ENCODE data around the gene NEUROD2.

The NEUROD2 gene

DNA sequence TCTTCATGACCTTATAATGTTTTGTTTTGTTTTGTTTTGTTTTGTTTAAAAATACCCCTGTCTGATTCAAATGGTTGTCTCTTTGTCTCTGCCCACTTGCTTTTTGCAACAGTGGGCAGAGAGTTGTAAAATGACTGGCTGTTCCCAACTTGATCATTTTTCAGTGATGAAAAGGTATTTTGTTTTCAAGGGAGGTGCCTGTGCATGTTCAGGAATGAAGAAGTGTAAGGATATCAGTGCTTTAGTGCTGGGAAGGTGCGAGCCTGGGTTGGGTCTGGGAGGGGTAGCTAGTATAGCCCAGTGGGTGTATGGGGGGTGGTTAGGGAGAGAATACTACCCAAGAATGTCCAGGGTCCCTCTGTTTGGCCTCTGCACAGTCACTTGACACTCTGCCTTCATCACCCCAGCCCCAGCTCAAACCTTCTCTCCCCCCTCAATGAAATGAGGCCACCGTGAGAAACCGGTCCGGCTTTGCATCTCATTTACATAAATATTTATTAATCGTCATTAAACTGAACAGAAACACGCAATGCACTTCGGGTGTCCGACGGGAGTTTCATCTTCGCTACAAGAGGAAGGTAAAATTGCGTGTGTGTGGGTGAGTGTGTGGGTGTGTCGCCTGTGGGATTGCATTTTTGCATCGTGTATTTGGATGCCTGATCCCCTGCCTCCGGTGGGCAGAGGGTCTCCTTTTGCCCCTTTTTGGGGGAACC is 4.3 kb downstream of the NEUROD2 start:
- no peak for DNase-seq (ENCODE audit: low read depth, low spot score)
- H3K4me3 ChIP-seq (ENCODE audit: low read depth, low read length) = no peak overlapping the region
- in situ Hi-C loops (cut with HindIII; ENCODE audit: low sequenced_read_pairs) = no loop called here
- TF ChIP-seq, protein P1, sequence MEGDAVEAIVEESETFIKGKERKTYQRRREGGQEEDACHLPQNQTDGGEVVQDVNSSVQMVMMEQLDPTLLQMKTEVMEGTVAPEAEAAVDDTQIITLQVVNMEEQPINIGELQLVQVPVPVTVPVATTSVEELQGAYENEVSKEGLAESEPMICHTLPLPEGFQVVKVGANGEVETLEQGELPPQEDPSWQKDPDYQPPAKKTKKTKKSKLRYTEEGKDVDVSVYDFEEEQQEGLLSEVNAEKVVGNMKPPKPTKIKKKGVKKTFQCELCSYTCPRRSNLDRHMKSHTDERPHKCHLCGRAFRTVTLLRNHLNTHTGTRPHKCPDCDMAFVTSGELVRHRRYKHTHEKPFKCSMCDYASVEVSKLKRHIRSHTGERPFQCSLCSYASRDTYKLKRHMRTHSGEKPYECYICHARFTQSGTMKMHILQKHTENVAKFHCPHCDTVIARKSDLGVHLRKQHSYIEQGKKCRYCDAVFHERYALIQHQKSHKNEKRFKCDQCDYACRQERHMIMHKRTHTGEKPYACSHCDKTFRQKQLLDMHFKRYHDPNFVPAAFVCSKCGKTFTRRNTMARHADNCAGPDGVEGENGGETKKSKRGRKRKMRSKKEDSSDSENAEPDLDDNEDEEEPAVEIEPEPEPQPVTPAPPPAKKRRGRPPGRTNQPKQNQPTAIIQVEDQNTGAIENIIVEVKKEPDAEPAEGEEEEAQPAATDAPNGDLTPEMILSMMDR (IDR thresholded peaks at IDR 0.05; ENCODE audit: low read depth, low read length) = no peak

DNA sequence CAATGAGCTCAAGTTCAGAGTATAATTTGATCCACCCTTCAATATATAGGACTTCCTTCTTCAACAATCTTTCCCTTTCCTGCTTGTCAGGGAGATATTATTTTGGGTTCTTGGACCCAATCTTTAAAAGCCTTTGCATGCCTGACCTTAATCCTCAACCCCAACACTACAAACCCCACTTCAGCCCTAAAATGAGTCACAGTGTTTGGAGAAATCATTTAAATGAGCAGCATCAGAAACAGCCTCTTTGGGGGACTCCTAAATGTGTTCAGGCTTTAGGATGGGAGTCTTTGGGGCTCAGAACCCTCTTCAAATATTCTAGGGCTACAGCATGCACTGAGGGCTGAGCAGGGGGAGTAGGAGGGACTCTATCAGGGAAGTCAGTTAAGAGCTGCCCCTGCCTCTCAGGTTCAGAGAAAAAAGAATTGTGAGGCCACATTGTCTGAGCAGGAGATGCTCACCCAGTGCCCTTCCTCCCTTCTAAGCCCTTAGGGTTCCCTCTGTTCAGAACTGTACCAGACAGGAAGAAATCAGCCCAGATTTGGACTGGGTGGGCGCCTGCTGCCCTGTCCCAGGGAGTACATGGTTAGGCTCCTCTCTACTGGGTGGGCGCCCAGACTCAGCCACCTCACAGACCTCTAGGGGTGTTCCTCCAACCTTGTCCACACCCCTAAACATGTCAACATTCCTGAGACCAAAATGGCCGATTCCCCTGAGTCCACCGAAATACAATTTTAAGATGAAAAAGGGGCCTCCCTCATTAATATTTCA is 5.0 kb downstream of the NEUROD2 start:
- TF ChIP-seq, protein P1 (IDR thresholded peaks at IDR 0.05; ENCODE audit: low read depth, low read length) = no peak
- in situ Hi-C loops (cut with HindIII; ENCODE audit: low sequenced_read_pairs) = no loop called here
- H3K4me3 ChIP-seq (ENCODE audit: low read depth, low read length) = no peak overlapping the region
- no peak for DNase-seq (ENCODE audit: low read depth, low spot score)

DNA sequence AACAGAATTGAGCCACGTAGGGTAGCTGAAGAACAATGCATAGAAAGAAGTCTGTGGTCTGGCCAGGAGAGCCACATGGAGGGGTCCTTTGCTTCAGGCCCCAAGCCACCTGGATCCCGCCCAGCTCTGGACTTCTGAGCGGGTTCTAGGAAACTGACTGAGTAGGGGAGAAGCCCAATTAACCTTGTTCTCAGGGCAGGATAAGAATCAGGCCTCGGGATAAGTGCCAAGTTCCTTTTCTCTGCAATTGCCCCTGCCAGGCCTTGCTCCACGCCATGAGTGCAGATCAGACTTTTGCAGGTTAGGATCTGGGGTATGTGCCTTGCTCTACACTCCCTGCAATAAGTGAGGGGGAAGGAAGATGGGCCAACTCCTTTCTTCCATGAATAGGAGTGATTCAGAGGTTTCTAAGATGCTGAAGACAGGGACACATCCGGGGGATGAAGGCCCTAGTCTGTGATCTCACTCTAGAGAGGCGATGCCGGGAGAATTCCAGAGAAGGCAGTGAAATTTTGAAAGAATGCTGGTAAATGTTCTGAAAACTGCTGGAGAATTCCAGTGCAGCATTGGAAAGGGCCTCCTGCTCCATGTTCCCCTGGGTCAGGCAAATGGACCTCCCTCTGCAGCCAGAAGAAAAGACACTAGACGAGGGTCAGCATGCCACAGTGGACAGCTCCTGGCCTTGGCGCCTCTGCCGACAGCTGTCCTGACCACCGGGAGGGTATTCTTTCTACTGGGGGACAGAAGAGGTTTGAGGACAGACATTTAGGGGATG is 5.8 kb downstream of the NEUROD2 start:
- DNase-seq (ENCODE audit: low read depth, low spot score) = no peak
- TF ChIP-seq, protein P1 (IDR thresholded peaks at IDR 0.05; ENCODE audit: low read depth, low read length) = no peak
- in situ Hi-C loops (cut with HindIII; ENCODE audit: low sequenced_read_pairs) = no loop called here
- H3K4me3 ChIP-seq (ENCODE audit: low read depth, low read length) = no peak overlapping the region

DNA sequence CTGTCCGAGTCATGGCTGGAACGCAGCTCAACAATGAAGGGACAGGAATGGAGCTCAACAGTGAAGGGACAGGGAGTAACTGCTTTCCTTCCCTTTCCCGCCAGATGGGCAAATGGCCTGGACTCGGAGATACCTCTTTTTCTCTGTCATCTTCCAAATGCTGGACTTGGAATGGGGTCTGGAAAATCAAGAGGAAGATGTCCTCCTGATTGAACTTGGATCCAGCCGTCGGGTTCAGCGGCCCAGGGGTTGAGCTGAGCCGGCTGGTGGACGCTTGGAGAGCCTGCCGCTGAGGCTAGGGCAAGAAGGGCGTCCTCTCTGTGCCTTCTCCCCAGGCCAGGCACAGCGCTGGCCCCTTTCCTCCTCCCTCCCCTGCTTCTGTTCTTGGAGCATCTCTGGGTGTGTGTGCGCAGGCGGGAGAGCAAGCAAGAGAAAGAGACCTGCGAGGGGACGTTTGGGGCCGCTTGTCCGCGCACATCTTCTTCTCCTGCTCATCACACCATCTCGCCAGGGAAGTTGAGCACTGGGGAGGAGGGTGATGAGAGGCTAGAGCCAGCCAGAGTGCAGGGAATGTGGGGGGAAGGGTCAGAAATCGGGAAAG is 6.6 kb downstream of the NEUROD2 start:
- H3K4me3 ChIP-seq (ENCODE audit: low read depth, low read length) = no peak overlapping the region
- no peak for DNase-seq (ENCODE audit: low read depth, low spot score)
- TF ChIP-seq, protein P1 (IDR thresholded peaks at IDR 0.05; ENCODE audit: low read depth, low read length) = no peak
- in situ Hi-C loops (cut with HindIII; ENCODE audit: low sequenced_read_pairs) = no loop called here

DNA sequence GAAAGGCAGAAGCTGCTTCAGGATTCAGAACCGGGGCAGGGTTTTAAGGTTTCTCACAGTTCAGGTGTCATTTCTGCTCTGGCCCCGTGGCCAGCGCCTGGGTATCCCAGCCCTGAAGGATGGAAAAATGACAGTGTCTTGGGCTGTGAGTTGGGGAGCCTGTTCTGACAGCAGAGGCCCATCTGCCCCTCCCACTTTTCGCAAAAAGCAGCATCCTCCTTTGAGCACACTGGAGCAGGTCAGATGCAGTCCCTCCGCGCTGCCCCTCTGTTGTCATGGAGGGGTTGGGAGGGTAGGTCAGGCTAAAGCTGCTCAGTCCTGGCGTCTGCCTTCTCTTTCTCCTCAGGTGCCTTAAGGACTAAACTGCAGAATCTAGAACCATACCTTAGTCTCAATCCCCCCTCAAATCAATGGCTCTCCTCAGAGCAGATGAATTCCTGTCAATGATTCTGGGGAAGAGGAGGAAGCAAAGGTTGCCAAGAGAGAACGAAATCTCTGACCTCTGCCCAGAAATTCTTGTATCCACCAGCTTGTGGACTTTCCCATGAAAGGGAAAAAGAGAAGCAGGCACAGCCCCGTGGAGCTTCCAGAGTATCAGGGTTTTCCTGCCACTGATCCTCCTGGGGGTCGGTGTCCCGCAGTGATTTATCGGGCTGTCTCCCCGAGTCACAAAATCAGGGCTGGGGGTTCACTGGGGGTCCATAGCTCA is 7.3 kb downstream of the NEUROD2 start:
- TF ChIP-seq, protein P1 (IDR thresholded peaks at IDR 0.05; ENCODE audit: low read depth, low read length) = no peak
- no peak for DNase-seq (ENCODE audit: low read depth, low spot score)
- no peak overlapping the region for H3K4me3 ChIP-seq (ENCODE audit: low read depth, low read length)
- in situ Hi-C loops (cut with HindIII; ENCODE audit: low sequenced_read_pairs) = no loop called here
